ENCODE data around the gene PPIG. TPM values are rescaled to one million over a fixed set of nuclear protein-coding genes. Genes with fewer than 3 reads are reported as not detected.
"Not testable (repeated sequence)": the region's sequence is repeated elsewhere in the genome, so short reads cannot be mapped to it uniquely, and the experiment has no call there.

The PPIG gene
- total RNA-seq, 1 donor from 2014 or later, result 48.1 TPM

DNA sequence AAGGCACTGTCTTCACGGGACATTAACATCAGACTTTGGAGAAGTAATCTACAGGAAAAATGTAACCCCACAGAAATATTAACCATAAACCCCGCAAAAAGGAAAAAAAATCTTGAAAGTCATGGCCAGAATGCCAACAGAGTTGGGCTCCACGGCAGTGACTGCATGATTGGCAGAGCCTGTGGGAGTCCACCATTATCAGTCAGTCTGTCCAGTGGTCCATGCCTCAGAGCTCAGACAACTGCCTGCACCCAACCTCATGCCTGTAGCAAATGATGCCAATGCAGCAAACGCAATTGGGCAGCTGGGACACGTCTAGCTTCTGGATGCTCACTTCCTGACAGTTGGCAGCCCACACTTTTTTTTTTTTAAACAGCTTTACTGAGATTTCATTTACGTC lies 5.1 kb upstream of the PPIG start:
- no peaks in the 10 kb centered on the region for H3K27me3 ChIP-seq
- H3K27ac ChIP-seq, result no peak overlapping the region
- no peaks in the 10 kb centered on the region for H3K9me3 ChIP-seq
- no peak for TF ChIP-seq POLR2AphosphoS5 (IDR thresholded peaks at IDR 0.05; ENCODE audit: insufficient read depth in 1 of 2, low read depth in 1 of 2)
- TF ChIP-seq, protein P1, sequence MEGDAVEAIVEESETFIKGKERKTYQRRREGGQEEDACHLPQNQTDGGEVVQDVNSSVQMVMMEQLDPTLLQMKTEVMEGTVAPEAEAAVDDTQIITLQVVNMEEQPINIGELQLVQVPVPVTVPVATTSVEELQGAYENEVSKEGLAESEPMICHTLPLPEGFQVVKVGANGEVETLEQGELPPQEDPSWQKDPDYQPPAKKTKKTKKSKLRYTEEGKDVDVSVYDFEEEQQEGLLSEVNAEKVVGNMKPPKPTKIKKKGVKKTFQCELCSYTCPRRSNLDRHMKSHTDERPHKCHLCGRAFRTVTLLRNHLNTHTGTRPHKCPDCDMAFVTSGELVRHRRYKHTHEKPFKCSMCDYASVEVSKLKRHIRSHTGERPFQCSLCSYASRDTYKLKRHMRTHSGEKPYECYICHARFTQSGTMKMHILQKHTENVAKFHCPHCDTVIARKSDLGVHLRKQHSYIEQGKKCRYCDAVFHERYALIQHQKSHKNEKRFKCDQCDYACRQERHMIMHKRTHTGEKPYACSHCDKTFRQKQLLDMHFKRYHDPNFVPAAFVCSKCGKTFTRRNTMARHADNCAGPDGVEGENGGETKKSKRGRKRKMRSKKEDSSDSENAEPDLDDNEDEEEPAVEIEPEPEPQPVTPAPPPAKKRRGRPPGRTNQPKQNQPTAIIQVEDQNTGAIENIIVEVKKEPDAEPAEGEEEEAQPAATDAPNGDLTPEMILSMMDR (IDR thresholded peaks at IDR 0.05), result no peak
- intact Hi-C loops (cut with DNase I), result no loop called here
- no peaks in the 10 kb centered on the region for H3K4me1 ChIP-seq
- no peak for DNase-seq (ENCODE audit: extremely low spot score in 2 of 2)
- no peak overlapping the region for H3K4me3 ChIP-seq
- no peaks in the 10 kb centered on the region for H3K36me3 ChIP-seq

DNA sequence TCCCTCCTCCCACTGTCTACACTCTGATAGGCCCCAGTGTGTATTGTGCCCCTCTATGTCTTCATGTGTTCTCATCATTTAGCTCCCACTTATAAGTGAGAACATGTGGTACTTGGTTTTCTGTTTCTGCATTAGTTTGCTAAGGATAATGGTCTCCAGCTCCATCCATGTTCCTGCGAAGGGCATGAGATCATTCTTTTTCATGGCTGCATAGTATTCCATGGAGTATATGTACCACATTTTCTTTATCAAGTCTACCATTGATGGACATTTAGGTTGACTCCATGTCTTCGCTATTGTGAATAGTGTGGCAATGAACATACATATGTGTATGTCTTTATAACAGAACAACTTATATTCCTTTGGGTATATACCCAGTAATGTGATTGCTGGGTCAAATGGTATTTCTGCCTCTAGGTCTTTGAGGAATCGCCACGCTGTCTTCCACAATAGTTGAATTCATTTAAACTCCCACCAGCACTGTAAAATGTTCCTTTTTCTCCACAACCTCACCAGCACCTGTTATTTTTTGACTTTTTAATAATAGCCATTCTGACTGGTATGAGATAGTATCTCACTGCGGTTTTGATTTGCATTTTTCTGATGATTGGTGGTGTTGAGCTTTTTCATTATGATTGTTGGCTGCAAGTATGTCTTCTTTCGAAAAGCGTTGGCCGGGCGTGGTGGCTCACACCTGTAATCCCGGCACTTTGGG lies 1.4 kb upstream of the PPIG start:
- H3K36me3 ChIP-seq; intact Hi-C loops (cut with DNase I): not testable (repeated sequence)
- peaks cover 23% of the 10 kb centered on the region for H3K4me1 ChIP-seq

DNA sequence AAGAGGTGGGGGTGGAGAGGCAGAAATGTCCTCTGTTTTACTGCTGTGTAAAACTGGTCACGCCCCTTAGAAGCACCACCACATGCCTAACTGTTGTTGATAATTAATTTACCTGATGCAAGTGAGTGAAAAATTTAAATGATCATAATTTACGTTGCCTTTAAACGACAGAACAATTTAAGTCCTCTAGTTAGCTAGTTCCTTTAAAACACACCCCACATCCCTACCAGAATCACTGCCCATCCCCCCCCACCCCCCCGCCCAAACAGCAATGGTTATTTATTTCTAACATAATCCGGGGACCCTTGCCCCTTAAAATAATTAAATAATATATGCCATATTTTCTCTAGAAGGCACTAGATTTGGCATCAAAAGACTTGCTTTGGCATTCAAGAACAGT lies 633 bp upstream of the PPIG start:
- TF ChIP-seq POLR2A (IDR thresholded peaks at IDR 0.05), result no peak
- no peak for TF ChIP-seq POLR2AphosphoS5 (IDR thresholded peaks at IDR 0.05; ENCODE audit: insufficient read depth in 1 of 2, low read depth in 1 of 2)
- TF ChIP-seq, protein P1 (IDR thresholded peaks at IDR 0.05), result no peak
- intact Hi-C loops (cut with DNase I), result no loop called here
- Histone ChIP-seq H3K4me1 (peaks cover 25% of the 10 kb centered on the region), H3K27ac (peak overlapping the region; percentile 100), H3K36me3 (no peaks in the 10 kb centered on the region), H3K4me3 (peak overlapping the region; percentile 94 to 95), H3K9me3 (no peaks in the 10 kb centered on the region), H3K27me3 (no peaks in the 10 kb centered on the region)
- no peak for DNase-seq (ENCODE audit: extremely low spot score in 2 of 2)

More for the DNA sequence above, 1.4 kb upstream of the PPIG start:
- not testable (repeated sequence) for H3K27me3 ChIP-seq; H3K27ac ChIP-seq; DNase-seq (ENCODE audit: extremely low spot score in 2 of 2); H3K4me3 ChIP-seq; H3K9me3 ChIP-seq

DNA sequence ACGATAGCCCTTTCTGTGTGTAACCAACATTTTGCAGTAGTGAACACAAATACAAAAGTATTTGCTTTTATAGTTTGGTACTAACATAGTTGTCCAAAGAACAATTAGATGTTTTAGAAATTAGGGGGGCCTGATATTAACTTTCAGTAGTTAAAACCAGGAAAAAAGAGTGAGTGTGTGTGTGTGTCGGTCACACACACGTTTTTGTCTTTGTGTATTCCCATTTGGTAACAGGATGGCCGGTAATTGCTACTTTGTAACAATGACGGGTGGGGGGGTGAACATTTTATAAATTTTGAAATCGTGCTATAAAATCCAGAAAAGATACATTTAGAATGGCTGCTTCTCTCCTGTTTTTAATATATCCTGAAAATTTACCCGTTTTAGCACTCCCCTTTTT lies 1.5 kb downstream of the PPIG start:
- H3K36me3 ChIP-seq, result no peaks in the 10 kb centered on the region
- H3K4me3 ChIP-seq, result peak overlapping the region; percentile 94 to 95
- no peak for TF ChIP-seq POLR2A (IDR thresholded peaks at IDR 0.05)
- TF ChIP-seq, protein P1 (IDR thresholded peaks at IDR 0.05), result no peak
- no peak for TF ChIP-seq POLR2AphosphoS5 (IDR thresholded peaks at IDR 0.05; ENCODE audit: insufficient read depth in 1 of 2, low read depth in 1 of 2)
- H3K4me1 ChIP-seq, result peaks cover 25% of the 10 kb centered on the region
- H3K27ac ChIP-seq, result peak overlapping the region; percentile 100
- H3K27me3 ChIP-seq, result no peaks in the 10 kb centered on the region
- no peak for DNase-seq (ENCODE audit: extremely low spot score in 2 of 2)
- H3K9me3 ChIP-seq, result no peaks in the 10 kb centered on the region
- intact Hi-C loops (cut with DNase I), result no loop called here

DNA sequence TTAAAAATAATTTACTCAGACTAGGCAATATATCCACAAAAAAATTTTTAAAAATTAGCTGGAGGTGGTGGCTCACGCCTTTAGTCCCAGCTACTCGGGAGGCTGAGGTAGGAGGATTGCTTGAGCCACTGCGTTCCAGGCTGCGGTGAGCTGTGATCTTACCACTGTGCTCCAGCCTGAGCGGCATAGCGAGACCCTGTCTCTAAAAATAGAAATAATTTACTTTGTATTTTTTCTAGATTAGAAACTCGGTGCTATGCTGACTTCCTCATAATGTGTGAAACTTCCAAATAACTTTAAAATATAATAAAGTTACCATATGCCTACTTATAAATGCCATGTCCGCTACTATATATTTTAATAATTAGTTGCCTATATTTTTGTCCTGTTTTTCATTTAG lies 6.7 kb downstream of the PPIG start:
- intact Hi-C loops (cut with DNase I), result no loop called here
- TF ChIP-seq, protein P1 (IDR thresholded peaks at IDR 0.05), result no peak
- no peak for TF ChIP-seq POLR2A (IDR thresholded peaks at IDR 0.05)
- no peak for TF ChIP-seq POLR2AphosphoS5 (IDR thresholded peaks at IDR 0.05; ENCODE audit: insufficient read depth in 1 of 2, low read depth in 1 of 2)
- DNase-seq (ENCODE audit: extremely low spot score in 2 of 2), result no peak
- Histone ChIP-seq H3K4me3 (no peak overlapping the region), H3K36me3 (no peaks in the 10 kb centered on the region), H3K4me1 (peaks cover 27% of the 10 kb centered on the region), H3K27ac (no peak overlapping the region), H3K27me3 (no peaks in the 10 kb centered on the region), H3K9me3 (no peaks in the 10 kb centered on the region)

DNA sequence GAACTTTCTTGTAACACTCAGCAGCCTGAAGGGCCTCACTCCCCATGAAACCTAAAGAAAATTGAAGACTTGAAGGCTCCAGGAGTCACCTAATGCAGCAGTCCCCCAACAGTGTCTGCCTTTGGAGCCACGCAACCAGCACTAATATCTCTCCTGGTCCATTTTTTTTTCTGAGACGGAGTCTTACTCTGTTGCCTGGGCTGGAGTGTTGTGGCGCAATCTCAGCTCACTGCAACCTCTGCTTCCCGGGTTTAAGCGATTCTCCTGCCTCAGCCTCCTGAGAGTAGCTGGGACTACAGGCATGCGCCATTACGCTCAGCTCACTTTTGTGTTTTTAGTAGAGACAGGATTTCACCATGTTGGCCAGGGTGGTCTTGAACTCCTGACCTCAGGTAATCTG lies 12.4 kb downstream of the PPIG start:
- H3K9me3 ChIP-seq; DNase-seq (ENCODE audit: extremely low spot score in 2 of 2); intact Hi-C loops (cut with DNase I); H3K27me3 ChIP-seq; H3K4me3 ChIP-seq; H3K27ac ChIP-seq; H3K36me3 ChIP-seq: not testable (repeated sequence)
- peaks cover 20% of the 10 kb centered on the region for H3K4me1 ChIP-seq
